ENCODE measurements around the gene THEM5.

Gene THEM5

GRCh38 chr1:151837197-151837596, 16.3 kb downstream of the THEM5 start:
- no peak for TF ChIP-seq EZH2 (IDR thresholded peaks at IDR 0.05; ENCODE audit: borderline replicate concordance, low read depth, low read length, severe bottlenecking)
- TF ChIP-seq, protein P1, sequence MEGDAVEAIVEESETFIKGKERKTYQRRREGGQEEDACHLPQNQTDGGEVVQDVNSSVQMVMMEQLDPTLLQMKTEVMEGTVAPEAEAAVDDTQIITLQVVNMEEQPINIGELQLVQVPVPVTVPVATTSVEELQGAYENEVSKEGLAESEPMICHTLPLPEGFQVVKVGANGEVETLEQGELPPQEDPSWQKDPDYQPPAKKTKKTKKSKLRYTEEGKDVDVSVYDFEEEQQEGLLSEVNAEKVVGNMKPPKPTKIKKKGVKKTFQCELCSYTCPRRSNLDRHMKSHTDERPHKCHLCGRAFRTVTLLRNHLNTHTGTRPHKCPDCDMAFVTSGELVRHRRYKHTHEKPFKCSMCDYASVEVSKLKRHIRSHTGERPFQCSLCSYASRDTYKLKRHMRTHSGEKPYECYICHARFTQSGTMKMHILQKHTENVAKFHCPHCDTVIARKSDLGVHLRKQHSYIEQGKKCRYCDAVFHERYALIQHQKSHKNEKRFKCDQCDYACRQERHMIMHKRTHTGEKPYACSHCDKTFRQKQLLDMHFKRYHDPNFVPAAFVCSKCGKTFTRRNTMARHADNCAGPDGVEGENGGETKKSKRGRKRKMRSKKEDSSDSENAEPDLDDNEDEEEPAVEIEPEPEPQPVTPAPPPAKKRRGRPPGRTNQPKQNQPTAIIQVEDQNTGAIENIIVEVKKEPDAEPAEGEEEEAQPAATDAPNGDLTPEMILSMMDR (IDR thresholded peaks at IDR 0.05; ENCODE audit: borderline replicate concordance, extremely low read depth, low read length, poor library complexity, severe bottlenecking) = no peak
- Histone ChIP-seq H3K27me3 (ENCODE audit: insufficient read depth, low read length, poor library complexity) (no peaks in the 10 kb centered on the region), H4K20me1 (ENCODE audit: insufficient read depth, low read length) (no peaks in the 10 kb centered on the region), H3K27ac (ENCODE audit: low read length) (peak overlapping the region; percentile 58), H3K4me3 (ENCODE audit: low read depth in 1 of 2, low read length in 2 of 2) (no peak overlapping the region), H2AFZ (ENCODE audit: low read depth, low read length) (no peak overlapping the region), H3K79me2 (ENCODE audit: insufficient read depth, low read length) (no peaks in the 10 kb centered on the region), H3K9me3 (ENCODE audit: insufficient read depth, low read length, severe bottlenecking) (no peaks in the 10 kb centered on the region), H3K9ac (ENCODE audit: low read depth, low read length) (no peak overlapping the region), H3K4me1 (ENCODE audit: insufficient read depth, low read length) (peaks cover 38% of the 10 kb centered on the region), H3K4me2 (ENCODE audit: insufficient read depth, low read length) (0 out of 2 replicates have a peak overlapping the region, but pooled peaks have one; percentile 9), H3K36me3 (ENCODE audit: insufficient read depth, low read length) (no peaks in the 10 kb centered on the region)
- ATAC-seq (ENCODE audit: insufficient read depth, low read depth) (peak; percentile 51), DNase-seq (peak; percentile 27)

DNA sequence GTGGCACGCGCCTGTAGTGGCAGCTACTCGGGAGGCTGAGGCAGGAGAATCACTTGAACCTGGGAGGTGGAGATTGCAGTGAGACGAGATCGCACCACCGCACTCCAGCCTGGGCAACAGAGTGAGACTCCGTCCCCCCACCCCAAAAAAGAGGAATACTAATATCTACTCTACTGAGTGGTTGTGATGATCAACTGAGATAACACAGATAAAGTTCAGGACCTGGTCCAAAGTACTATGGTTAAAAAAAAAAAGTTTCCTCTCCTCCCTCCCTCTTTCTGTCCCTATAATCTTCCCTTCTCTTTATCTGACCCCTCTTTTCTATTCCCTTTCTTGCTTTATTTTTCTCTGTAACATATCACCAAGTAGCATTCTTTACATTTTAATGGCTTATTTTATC, 17.9 kb downstream of the THEM5 start:
- Histone ChIP-seq H4K20me1 (ENCODE audit: insufficient read depth, low read length) (no peaks in the 10 kb centered on the region), H3K4me1 (ENCODE audit: insufficient read depth, low read length) (peaks cover 43% of the 10 kb centered on the region), H3K27ac (ENCODE audit: low read length) (no peak overlapping the region; the same call in 1 of the 2 replicates), H3K9me3 (ENCODE audit: insufficient read depth, low read length, severe bottlenecking) (no peaks in the 10 kb centered on the region), H3K4me3 (ENCODE audit: low read depth in 1 of 2, low read length in 2 of 2) (no peak overlapping the region), H3K79me2 (ENCODE audit: insufficient read depth, low read length) (no peaks in the 10 kb centered on the region), H3K4me2 (ENCODE audit: insufficient read depth, low read length) (no peak overlapping the region), H3K9ac (ENCODE audit: low read depth, low read length) (no peak overlapping the region), H3K27me3 (ENCODE audit: insufficient read depth, low read length, poor library complexity) (no peaks in the 10 kb centered on the region), H3K36me3 (ENCODE audit: insufficient read depth, low read length) (no peaks in the 10 kb centered on the region), H2AFZ (ENCODE audit: low read depth, low read length) (no peak overlapping the region)
- DNase-seq (no peak), ATAC-seq (ENCODE audit: insufficient read depth, low read depth) (no peak)
- TF ChIP-seq, protein P1 (IDR thresholded peaks at IDR 0.05; ENCODE audit: borderline replicate concordance, extremely low read depth, low read length, poor library complexity, severe bottlenecking) = no peak

DNA sequence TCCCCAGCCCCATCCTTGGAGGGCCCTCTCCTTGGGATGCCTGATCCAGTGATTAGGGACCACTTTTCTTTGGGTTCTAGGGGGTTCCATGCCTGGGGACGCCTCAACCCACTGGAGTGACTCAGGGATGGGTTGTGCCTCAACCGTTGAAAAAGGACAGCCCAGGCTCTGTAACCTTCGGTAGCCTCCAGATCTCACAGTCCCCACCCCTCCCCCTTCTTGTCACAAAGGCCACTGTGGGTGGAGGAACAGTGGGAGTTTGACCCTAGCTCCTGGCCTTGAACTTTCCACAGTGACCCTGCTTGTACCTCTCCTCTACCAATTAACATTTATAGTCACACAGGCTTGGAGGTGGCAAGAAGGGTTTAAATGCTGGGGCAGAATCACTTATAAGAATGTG, 19.3 kb downstream of the THEM5 start:
- Histone ChIP-seq H2AFZ (ENCODE audit: low read depth, low read length) (no peak overlapping the region), H3K27me3 (ENCODE audit: insufficient read depth, low read length, poor library complexity) (no peaks in the 10 kb centered on the region), H3K9me3 (ENCODE audit: insufficient read depth, low read length, severe bottlenecking) (no peaks in the 10 kb centered on the region), H3K4me3 (ENCODE audit: low read depth in 1 of 2, low read length in 2 of 2) (no peak overlapping the region), H3K36me3 (ENCODE audit: insufficient read depth, low read length) (no peaks in the 10 kb centered on the region), H3K27ac (ENCODE audit: low read length) (peak overlapping the region; percentile 41; the same call in 1 of the 2 replicates), H3K4me2 (ENCODE audit: insufficient read depth, low read length) (no peak overlapping the region), H3K4me1 (ENCODE audit: insufficient read depth, low read length) (peaks cover 56% of the 10 kb centered on the region), H3K79me2 (ENCODE audit: insufficient read depth, low read length) (no peaks in the 10 kb centered on the region), H4K20me1 (ENCODE audit: insufficient read depth, low read length) (no peaks in the 10 kb centered on the region), H3K9ac (ENCODE audit: low read depth, low read length) (no peak overlapping the region)
- ATAC-seq (ENCODE audit: insufficient read depth, low read depth) (no peak), DNase-seq (no peak)
- TF ChIP-seq, protein P1 (IDR thresholded peaks at IDR 0.05; ENCODE audit: borderline replicate concordance, extremely low read depth, low read length, poor library complexity, severe bottlenecking) = no peak
- TF ChIP-seq EZH2 (IDR thresholded peaks at IDR 0.05; ENCODE audit: borderline replicate concordance, low read depth, low read length, severe bottlenecking) = no peak
